K562 (cell line): ENCODE results near the gene TBC1D17. TPM values are rescaled to one million over a fixed set of nuclear protein-coding genes. Genes with fewer than 3 reads are reported as not detected.

Source experiments
- ADNP ChIP-seq: fragments of 200-800 bp; sonication (Bioruptor generic); IDR thresholded peaks from 2 replicates; pipeline ENCODE4 v1.6.1; 2016; ENCODE audit warnings: missing genetic modification characterization, missing compliant biosample characterization
- BDP1 ChIP-seq: IDR thresholded peaks from 3 replicates; pipeline ENCODE4 v1.6.1; 2011; ENCODE audit not compliant: insufficient read length, insufficient read depth
- BRD4 ChIP-seq: fragments of 200-600 bp; sonication (generic); IDR thresholded peaks from 2 replicates; pipeline ENCODE4 v1.6.1; 2017; ENCODE audit warnings: inconsistent platforms
- CHD2 ChIP-seq: IDR thresholded peaks from 2 replicates; pipeline ENCODE4 v1.6.1; 2011; ENCODE audit warnings: low read depth, low read length
- HMGN3 ChIP-seq: IDR thresholded peaks from 2 replicates; pipeline ENCODE4 v1.6.1; 2011; ENCODE audit warnings: borderline replicate concordance, low read depth, mild to moderate bottlenecking, mixed read lengths, low read length; ENCODE audit not compliant: insufficient read length; ENCODE audit errors: extremely low read depth
- KDM1A ChIP-seq, 2 experiments: fragments of 450-650 bp; IDR thresholded peaks; 2 replicates each; pipeline ENCODE4 v1.6.1; 2016; ENCODE audit warnings: mild to moderate bottlenecking in 2 of 2
- MYC ChIP-seq, 2 experiments: fragments of 250-450 bp in 1 of 2; sonication (Bioruptor Pico) in 1 of 2; IDR thresholded peaks; 2 replicates each; pipeline versions ENCODE4 v1.5.1 to v1.6.1; 2012 to 2021; ENCODE audit warnings: low read depth in 2 of 2, borderline replicate concordance in 1 of 2, improper control_type of control experiment in 1 of 2, low read length in 1 of 2, mild to moderate bottlenecking in 1 of 2, moderate library complexity in 1 of 2
- NFIX ChIP-seq: fragments of 250-450 bp; sonication (Bioruptor Pico); IDR thresholded peaks from 2 replicates; pipeline ENCODE4 v1.4.0; 2020; ENCODE audit warnings: low read depth, mild to moderate bottlenecking, moderate library complexity
- NR2C2 ChIP-seq, 2 experiments: fragments of 200-800 bp in 1 of 2; sonication (Bioruptor generic) in 1 of 2; sonication (generic) in 1 of 2; formaldehyde crosslinking in 1 of 2; IDR thresholded peaks; 2 replicates each; pipeline versions ENCODE4 v1.6.1 to v1.8.0; 2016 to 2022; ENCODE audit warnings: mild to moderate bottlenecking in 1 of 2, missing compliant biosample characterization in 1 of 2, missing genetic modification characterization in 1 of 2, missing genetic modification reagents in 1 of 2
- PHF21A ChIP-seq: fragments of 450-650 bp; IDR thresholded peaks from 2 replicates; pipeline ENCODE4 v1.6.1; 2017; ENCODE audit warnings: low read depth, borderline replicate concordance
- POLR2A ChIP-seq: fragments of 450-650 bp; conservative IDR thresholded peaks from 2 replicates; pipeline ENCODE4 v1.6.1; 2016
- RBM14 ChIP-seq: fragments of 200-400 bp; formaldehyde crosslinking; IDR thresholded peaks from 2 replicates; pipeline ENCODE4 v1.6.1; 2018; ENCODE audit warnings: low read depth, mild to moderate bottlenecking, low read length, moderate library complexity, borderline replicate concordance; ENCODE audit not compliant: insufficient read depth
- RBM22 ChIP-seq: fragments of 200-400 bp; formaldehyde crosslinking; IDR thresholded peaks from 2 replicates; pipeline ENCODE4 v1.6.1; 2018; ENCODE audit warnings: low read length, low read depth; ENCODE audit not compliant: poor library complexity, severe bottlenecking
- RCOR1 ChIP-seq, 2 experiments: IDR thresholded peaks; 2 replicates each; pipeline ENCODE4 v1.6.1; 2012; ENCODE audit warnings: low read depth in 2 of 2, low read length in 2 of 2, borderline replicate concordance in 1 of 2, improper control_type of control experiment in 1 of 2
- STAT5A ChIP-seq: IDR thresholded peaks from 2 replicates; pipeline ENCODE4 v1.6.1; 2012; ENCODE audit warnings: low read length, inconsistent platforms, borderline replicate concordance
- ZBTB1 ChIP-seq: sonication (generic); formaldehyde crosslinking; IDR thresholded peaks from 2 replicates; pipeline ENCODE4 v1.8.1; 2023; ENCODE audit warnings: missing genetic modification reagents, low read depth, mild to moderate bottlenecking, borderline replicate concordance
- ZKSCAN1 ChIP-seq: fragments of 150-350 bp; IDR thresholded peaks from 2 replicates; pipeline ENCODE4 v1.6.1; 2016; ENCODE audit warnings: low read depth, low read length
- ZNF124 ChIP-seq: sonication (generic); formaldehyde crosslinking; IDR thresholded peaks from 2 replicates; pipeline ENCODE4 v1.8.1; 2022; ENCODE audit warnings: missing genetic modification reagents
- ZNF165 ChIP-seq: fragments of 250-450 bp; sonication (Bioruptor Pico); IDR thresholded peaks from 2 replicates; pipeline ENCODE4 v1.4.0; 2020; ENCODE audit warnings: borderline replicate concordance
- ZNF282 ChIP-seq: sonication (generic); formaldehyde crosslinking; IDR thresholded peaks from 2 replicates; pipeline ENCODE4 v1.8.1; 2023; ENCODE audit warnings: missing genetic modification reagents
- ZNF699 ChIP-seq: fragments of 250-450 bp; sonication (Bioruptor Pico); IDR thresholded peaks from 2 replicates; pipeline ENCODE4 v1.8.0; 2021; ENCODE audit warnings: mild to moderate bottlenecking, moderate library complexity; ENCODE audit not compliant: insufficient replicate concordance
- polyA plus RNA-seq, 8 experiments: library from polyadenylated mRNA; depleted of rRNA in 4 of 8; stranded (reverse) in 5 of 8; unstranded in 3 of 8; fragments of >200 nt; fragmentation: Nextera tagmentation in 2 of 8; fragmentation: Illumina TruSeq in 1 of 8; extraction: Ambion mirVana in 2 of 8; extraction: Trizol in 1 of 8; gene quantifications; 2 replicates each; pipeline versions ENCODE4 v1.2.1 to v1.2.3, GENCODE V29; 2011 to 2014; ENCODE audit warnings: inconsistent platforms in 1 of 8, missing spikeins in 1 of 8
- total RNA-seq, 7 experiments: library from RNA; depleted of rRNA in 6 of 7; stranded (reverse); fragments of >200 nt in 6 of 7; fragmentation: Illumina TruSeq in 2 of 7; extraction: Trizol in 2 of 7; gene quantifications; 2 replicates each; pipeline versions ENCODE4 v1.2.1 to v1.2.3, GENCODE V29; 2011 to 2021; ENCODE audit warnings: low replicate concordance in 1 of 7
- TF ChIP-seq, protein P1 (sequence below): sonication (generic); IDR thresholded peaks from 2 replicates; pipeline ENCODE4 v1.6.1; 2016
- TF ChIP-seq, protein P2 (sequence below): sonication (generic); formaldehyde crosslinking; IDR thresholded peaks from 2 replicates; pipeline ENCODE4 v1.8.0; 2022; ENCODE audit warnings: mild to moderate bottlenecking, missing genetic modification reagents
- TF ChIP-seq, protein P3 (sequence below), 2 experiments: IDR thresholded peaks; 2 replicates each; pipeline ENCODE4 v1.6.1; 2012; ENCODE audit warnings: improper control_type of control experiment in 2 of 2, low read depth in 2 of 2, low read length in 2 of 2, borderline replicate concordance in 1 of 2

TBC1D17 gene
- total and polyA plus RNA-seq, 9 of the 15 experiments (the other 6 are each of a cell fraction or from before 2014, with no cell fraction given) = 0.42 to 16.0 (median 3.8) TPM

DNA sequence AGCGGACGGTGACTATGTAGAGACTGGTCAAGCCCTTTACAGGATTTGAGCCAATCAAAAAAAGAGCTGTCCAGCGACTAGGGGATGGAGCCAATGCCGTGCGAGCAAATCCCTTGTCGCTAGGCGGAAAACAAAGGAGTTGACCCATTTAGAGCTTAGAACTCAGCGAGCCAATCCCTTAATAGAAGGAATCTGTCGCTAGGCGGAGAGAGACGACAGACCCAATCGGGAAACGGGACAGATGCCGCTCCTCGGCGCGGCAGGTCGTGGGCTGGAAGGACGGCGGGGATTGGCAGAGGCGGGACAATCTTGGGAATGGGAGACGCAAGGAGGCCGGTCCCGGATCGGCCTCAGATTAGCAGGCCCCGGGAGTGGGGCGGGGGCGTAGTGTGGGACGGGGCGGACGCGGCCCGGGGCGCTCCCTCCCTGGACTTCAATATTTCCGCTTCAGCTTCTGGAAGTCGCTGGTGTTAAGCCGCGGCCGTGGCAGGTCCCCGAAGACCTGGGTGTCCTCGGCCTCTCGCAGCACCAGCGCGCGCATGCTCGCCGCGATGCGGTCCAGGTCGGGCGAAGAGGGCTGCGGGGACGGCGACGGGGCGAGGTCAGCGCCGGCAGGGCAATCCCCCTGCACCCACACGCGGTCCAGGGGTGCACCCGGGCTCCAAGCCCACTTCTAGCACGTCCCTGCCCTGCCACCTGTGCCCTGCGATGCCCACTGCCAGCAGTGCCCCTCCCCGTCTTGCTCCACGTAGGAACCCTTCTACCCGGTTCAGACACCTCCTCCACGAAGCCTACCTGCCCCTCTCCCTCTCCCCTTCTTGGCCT lies 7.8 kb upstream of the TBC1D17 start (continued):
- TF ChIP-seq PHF21A = peak; percentile 23; the same call in 1 of the 2 replicates
- TF ChIP-seq ZNF282 (CRISPR knock-in tag) = no peak
- TF ChIP-seq, protein P1, sequence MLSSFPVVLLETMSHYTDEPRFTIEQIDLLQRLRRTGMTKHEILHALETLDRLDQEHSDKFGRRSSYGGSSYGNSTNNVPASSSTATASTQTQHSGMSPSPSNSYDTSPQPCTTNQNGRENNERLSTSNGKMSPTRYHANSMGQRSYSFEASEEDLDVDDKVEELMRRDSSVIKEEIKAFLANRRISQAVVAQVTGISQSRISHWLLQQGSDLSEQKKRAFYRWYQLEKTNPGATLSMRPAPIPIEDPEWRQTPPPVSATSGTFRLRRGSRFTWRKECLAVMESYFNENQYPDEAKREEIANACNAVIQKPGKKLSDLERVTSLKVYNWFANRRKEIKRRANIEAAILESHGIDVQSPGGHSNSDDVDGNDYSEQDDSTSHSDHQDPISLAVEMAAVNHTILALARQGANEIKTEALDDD = no peak
- TF ChIP-seq, protein P2, sequence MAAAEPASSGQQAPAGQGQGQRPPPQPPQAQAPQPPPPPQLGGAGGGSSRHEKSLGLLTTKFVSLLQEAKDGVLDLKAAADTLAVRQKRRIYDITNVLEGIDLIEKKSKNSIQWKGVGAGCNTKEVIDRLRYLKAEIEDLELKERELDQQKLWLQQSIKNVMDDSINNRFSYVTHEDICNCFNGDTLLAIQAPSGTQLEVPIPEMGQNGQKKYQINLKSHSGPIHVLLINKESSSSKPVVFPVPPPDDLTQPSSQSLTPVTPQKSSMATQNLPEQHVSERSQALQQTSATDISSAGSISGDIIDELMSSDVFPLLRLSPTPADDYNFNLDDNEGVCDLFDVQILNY (CRISPR knock-in tag) = no peak
- TF ChIP-seq BDP1 = no peak
- no peak for TF ChIP-seq ZNF699 (CRISPR knock-in tag)
- no peak; the same call in 1 of the 2 replicates for TF ChIP-seq STAT5A
- no peak for TF ChIP-seq RBM14
- TF ChIP-seq ZNF165 (CRISPR knock-in tag) = no peak
- TF ChIP-seq ADNP (tag) = no peak
- no peak for TF ChIP-seq RBM22
- no peak for TF ChIP-seq BRD4
- TF ChIP-seq POLR2A = peak; percentile 60
- TF ChIP-seq, protein P3, sequence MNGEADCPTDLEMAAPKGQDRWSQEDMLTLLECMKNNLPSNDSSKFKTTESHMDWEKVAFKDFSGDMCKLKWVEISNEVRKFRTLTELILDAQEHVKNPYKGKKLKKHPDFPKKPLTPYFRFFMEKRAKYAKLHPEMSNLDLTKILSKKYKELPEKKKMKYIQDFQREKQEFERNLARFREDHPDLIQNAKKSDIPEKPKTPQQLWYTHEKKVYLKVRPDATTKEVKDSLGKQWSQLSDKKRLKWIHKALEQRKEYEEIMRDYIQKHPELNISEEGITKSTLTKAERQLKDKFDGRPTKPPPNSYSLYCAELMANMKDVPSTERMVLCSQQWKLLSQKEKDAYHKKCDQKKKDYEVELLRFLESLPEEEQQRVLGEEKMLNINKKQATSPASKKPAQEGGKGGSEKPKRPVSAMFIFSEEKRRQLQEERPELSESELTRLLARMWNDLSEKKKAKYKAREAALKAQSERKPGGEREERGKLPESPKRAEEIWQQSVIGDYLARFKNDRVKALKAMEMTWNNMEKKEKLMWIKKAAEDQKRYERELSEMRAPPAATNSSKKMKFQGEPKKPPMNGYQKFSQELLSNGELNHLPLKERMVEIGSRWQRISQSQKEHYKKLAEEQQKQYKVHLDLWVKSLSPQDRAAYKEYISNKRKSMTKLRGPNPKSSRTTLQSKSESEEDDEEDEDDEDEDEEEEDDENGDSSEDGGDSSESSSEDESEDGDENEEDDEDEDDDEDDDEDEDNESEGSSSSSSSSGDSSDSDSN (IDR thresholded peaks at IDR 0.05; ENCODE audit: borderline replicate concordance in 1 of 2, low read depth in 2 of 2, low read length in 2 of 2) = 0 out of 4 replicates have a peak, but pooled peaks of 1 of the 2 experiments have one; percentile 43
- TF ChIP-seq KDM1A (IDR thresholded peaks at IDR 0.05) = no peak
- TF ChIP-seq CHD2 = peak; percentile 67
- TF ChIP-seq MYC (IDR thresholded peaks at IDR 0.05; ENCODE audit: low read depth, low read length) = 0 out of 2 replicates have a peak, but pooled peaks have one; percentile 5
- TF ChIP-seq MYC (CRISPR knock-in tag; IDR thresholded peaks at IDR 0.05; ENCODE audit: borderline replicate concordance, low read depth) = no peak; the same call in 1 of the 2 replicates
- no peak for TF ChIP-seq NR2C2 (CRISPR knock-in tag; IDR thresholded peaks at IDR 0.05)
- peak; percentile 45; the same call in 1 of the 2 replicates for TF ChIP-seq NR2C2 (tag; IDR thresholded peaks at IDR 0.05)
- TF ChIP-seq ZKSCAN1 = no peak
- TF ChIP-seq RCOR1 (IDR thresholded peaks at IDR 0.05; ENCODE audit: borderline replicate concordance in 1 of 2, low read depth in 2 of 2, low read length in 2 of 2) = peak in 1 of 2 experiments; percentile 62; a peak in 1 of 4 replicates
- no peak for TF ChIP-seq NFIX
- TF ChIP-seq ZBTB1 = no peak
- TF ChIP-seq ZNF124 (CRISPR knock-in tag) = no peak
- TF ChIP-seq HMGN3 = peak; percentile 80
